Stimulated activated CD4-positive, alpha-beta T cell treated with anti-CD3 and anti-CD28 coated beads, Interleukin-2, amount 100 ng/mL, for 24 hours (primary cell): Measurements from ENCODE around the gene SAMD11.
"Not testable (repeated sequence)": the region's sequence is repeated elsewhere in the genome, so short reads cannot be mapped to it uniquely, and the experiment has no call there.

ENCODE experiments used
- DNase-seq, 2 donors: peaks; one replicate each; pipeline ENCODE4 v3.0.0-alpha.2; 2020

SAMD11 gene

GRCh38 chr1:923131-923990, at the start of gene SAMD11:
TSS of gene SAMD11 (plus strand) at chr1:923923. CDS start at chr1:924432, 509 bp downstream.
- DNase-seq, result peak; percentile 69 to 71

GRCh38 chr1:876428-877208, 47.1 kb upstream of the SAMD11 start:
- not testable (repeated sequence) for DNase-seq

- DNase-seq, result not testable (repeated sequence)
Observed at GRCh38 chr1:877209-877986, 46.3 kb upstream of the SAMD11 start.

GRCh38 chr1:880511-880910, 43.2 kb upstream of the SAMD11 start:
- DNase-seq, result not testable (repeated sequence)

GRCh38 chr1:880915-881314, 42.8 kb upstream of the SAMD11 start:
- DNase-seq, result not testable (repeated sequence)

- DNase-seq, result no peak
Observed at GRCh38 chr1:886311-886710, 37.4 kb upstream of the SAMD11 start.

GRCh38 chr1:886760-887159, 37.0 kb upstream of the SAMD11 start:
- DNase-seq, result no peak

- no peak for DNase-seq
Observed at GRCh38 chr1:888297-888696, 35.4 kb upstream of the SAMD11 start.

- DNase-seq, result not testable (repeated sequence)
Observed at GRCh38 chr1:889774-890173, 33.9 kb upstream of the SAMD11 start.

- not testable (repeated sequence) for DNase-seq
Observed at GRCh38 chr1:890234-890633, 33.5 kb upstream of the SAMD11 start.

- no peak for DNase-seq
Observed at GRCh38 chr1:890661-891060, 33.1 kb upstream of the SAMD11 start.

- DNase-seq, result no peak
Observed at GRCh38 chr1:897226-897625, 26.5 kb upstream of the SAMD11 start.

- DNase-seq, result not testable (repeated sequence)
Observed at GRCh38 chr1:897951-898350, 25.8 kb upstream of the SAMD11 start.

- no peak for DNase-seq
Observed at GRCh38 chr1:899636-900317, 23.9 kb upstream of the SAMD11 start.

- no peak for DNase-seq
Observed at GRCh38 chr1:901108-901859, 22.4 kb upstream of the SAMD11 start.

- DNase-seq, result no peak
Observed at GRCh38 chr1:902802-903201, 20.9 kb upstream of the SAMD11 start.

GRCh38 chr1:903305-903704, 20.4 kb upstream of the SAMD11 start:
- no peak for DNase-seq

- DNase-seq, result no peak
Observed at GRCh38 chr1:903721-904271, 19.9 kb upstream of the SAMD11 start.

- peak; percentile 87 to 88 for DNase-seq
Observed at GRCh38 chr1:904310-904950, 19.3 kb upstream of the SAMD11 start.

- DNase-seq, result peak; percentile 25 to 29
Observed at GRCh38 chr1:905071-905749, 18.5 kb upstream of the SAMD11 start.
